ENCODE data around the gene FOXP1. TPM values are rescaled to one million over a fixed set of nuclear protein-coding genes. Genes with fewer than 3 reads are reported as not detected.

Gene FOXP1
- total RNA-seq, 1 experiment from 2014 or later: 31.8 TPM

DNA sequence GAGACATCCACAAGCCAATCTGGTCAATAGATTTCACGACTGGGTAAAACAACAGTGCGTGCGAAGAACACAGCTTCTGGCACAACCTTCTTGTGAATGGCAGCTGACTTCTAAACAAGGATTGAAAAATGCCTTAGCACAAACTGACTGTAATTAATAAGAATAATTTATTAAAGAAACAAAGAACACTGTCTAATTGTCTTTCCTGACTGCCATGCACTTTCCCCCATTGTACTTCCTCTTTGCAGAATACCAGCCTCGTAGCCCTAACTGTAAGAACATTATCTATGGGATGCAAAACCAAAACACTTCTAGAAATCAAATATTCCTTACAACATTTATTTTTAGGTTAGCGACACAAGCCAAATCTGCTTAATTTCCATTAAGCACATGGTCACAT lies 6.5 kb downstream of the FOXP1 start:
- DNase-seq (ENCODE audit: low read depth): no peak
- in situ Hi-C loops (cut with HindIII; ENCODE audit: low pct_unique_long_range_greater_than_20kb, low sequenced_read_pairs): loop anchor here (25.0 kb wide), 1 partner anchor 465 kb away; no protein-coding TSS in a partner anchor

DNA sequence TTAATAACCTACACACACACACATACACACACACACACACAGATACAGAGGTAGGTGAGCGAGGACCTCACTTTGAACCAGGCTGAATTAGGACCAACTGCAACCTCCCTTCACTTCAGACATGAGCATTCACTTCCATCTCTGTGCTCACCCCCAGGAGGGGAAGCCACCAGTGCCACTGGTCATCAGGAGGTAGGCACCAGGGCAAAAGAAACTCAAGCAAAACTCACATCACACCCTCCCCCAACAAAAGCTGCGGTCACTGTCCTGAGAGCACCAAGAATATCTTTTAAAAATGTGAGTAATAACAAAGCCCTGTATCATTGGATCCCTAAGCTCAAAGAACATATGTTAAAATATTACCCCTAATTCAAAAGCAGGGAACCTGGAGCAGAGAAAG lies 8.1 kb downstream of the FOXP1 start:
- in situ Hi-C loops (cut with HindIII; ENCODE audit: low pct_unique_long_range_greater_than_20kb, low sequenced_read_pairs): loop anchor here (25.0 kb wide), 1 partner anchor 463 kb away; no protein-coding TSS in a partner anchor
- no peak for DNase-seq (ENCODE audit: low read depth)

DNA sequence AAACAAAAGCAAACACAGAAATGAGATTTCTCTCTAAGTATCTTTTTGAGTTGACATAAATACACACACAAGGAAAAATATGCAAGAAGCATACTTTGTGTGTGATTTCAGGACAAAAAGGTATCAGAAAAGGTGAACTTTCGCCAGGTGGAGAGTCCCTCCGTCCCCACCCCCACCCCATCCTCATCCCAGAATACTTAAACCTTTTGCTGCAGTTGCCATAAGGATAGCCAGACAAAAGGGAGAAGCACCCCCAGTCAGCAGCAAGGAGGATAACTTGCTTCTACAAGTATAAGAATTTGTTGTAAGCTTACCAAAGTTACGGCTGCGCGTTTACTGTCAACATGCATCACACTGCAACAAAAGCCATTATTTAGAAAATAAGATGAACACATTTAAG lies 10.3 kb downstream of the FOXP1 start:
- no peak for DNase-seq (ENCODE audit: low read depth)
- in situ Hi-C loops (cut with HindIII; ENCODE audit: low pct_unique_long_range_greater_than_20kb, low sequenced_read_pairs): no loop called here

DNA sequence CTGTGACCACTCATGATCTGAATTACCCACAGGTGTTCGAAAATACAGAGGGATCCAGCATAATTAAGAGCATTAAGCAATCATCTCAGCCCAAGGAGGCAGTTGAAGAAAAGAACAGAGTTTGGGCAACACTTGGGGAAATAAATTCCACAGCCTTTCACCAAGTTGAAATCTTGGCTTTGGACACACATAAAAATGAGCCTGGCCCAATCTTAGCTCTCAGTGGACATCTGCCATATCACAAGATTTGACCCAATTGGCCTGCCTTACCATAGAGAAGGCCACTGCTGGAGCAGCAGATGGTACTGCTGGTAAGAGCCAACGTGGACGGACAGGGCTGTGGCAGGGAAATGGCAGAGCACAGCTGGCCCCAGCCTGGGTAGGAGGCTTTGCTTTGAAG lies 13.0 kb downstream of the FOXP1 start:
- no peak for DNase-seq (ENCODE audit: low read depth)
- in situ Hi-C loops (cut with HindIII; ENCODE audit: low pct_unique_long_range_greater_than_20kb, low sequenced_read_pairs): no loop called here

DNA sequence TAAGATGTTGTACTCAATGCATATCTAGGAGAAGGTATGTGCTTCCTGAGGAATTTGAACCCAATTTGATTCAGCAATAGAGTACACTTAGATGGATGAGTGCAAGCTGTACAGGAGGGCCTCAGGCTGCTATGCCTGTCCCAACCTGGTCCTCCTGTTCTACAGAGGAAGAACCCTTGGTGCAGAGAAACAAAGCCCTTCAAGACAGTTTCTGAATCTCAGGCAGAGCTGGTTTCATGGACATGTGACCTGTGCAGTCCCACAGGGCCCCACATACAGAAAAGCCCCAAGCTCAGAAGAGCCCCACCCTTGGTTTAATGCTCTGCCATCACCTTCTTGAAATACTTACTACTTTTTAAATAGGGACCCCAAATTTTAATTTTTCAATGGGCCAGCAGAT lies 15.3 kb downstream of the FOXP1 start:
- in situ Hi-C loops (cut with HindIII; ENCODE audit: low pct_unique_long_range_greater_than_20kb, low sequenced_read_pairs): no loop called here
- DNase-seq (ENCODE audit: low read depth): no peak

DNA sequence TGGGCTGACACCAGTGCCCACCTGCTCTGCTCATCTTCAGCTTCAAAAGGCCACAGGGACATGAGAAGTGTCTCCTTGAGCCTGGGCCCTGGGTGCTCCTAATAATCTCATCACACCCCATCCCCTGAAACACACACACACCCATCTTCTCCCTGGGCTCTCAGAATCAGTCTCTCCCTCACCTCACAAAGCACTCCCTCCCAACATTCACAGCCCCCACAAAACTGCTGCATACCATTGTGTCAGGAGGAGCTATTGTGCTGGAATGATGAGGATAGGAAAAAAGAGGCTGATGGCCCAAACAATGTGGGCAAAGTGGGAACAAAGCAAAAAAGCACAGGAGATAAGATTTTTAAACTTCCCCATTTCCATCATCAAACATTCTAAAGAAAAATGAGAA lies 16.8 kb downstream of the FOXP1 start:
- DNase-seq (ENCODE audit: low read depth): no peak
- in situ Hi-C loops (cut with HindIII; ENCODE audit: low pct_unique_long_range_greater_than_20kb, low sequenced_read_pairs): no loop called here

DNA sequence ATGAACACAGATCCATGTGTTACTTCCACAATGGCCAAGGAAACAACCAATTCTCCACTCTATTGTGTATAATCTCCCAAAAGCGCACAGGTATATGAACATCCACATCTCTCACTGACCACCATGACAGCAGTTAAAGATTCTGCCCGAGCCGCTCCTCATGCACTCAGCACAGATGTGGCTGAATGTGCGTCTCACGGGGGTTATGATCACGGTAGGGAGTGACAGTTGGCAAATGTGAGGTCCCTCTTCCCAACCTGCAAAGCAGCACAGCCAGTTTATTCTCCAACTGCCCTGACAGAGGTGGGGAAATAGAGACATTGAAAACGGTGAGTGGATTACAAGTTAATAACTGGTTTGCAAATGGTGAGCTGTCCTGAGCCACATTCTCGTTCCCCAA lies 17.6 kb downstream of the FOXP1 start:
- in situ Hi-C loops (cut with HindIII; ENCODE audit: low pct_unique_long_range_greater_than_20kb, low sequenced_read_pairs): no loop called here
- DNase-seq (ENCODE audit: low read depth): no peak

DNA sequence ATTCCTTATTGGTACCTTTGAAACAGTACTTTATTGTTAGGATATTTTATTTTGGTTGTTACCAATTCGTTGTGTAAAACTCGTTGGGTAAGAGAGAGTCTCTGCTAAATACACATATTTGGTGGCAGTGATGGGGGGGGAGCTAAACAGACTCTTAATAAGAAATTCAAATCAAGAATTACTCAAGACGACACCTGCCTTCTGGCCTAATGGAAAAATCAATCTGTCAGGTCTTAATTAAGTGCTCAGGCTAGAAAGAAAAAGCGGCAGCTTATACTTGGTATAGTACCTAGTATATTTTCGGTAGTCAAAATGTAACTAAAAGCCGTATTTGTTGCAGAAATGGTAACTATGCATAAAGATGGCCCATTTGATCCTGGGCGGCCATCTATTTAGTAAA lies 18.2 kb downstream of the FOXP1 start:
- in situ Hi-C loops (cut with HindIII; ENCODE audit: low pct_unique_long_range_greater_than_20kb, low sequenced_read_pairs): no loop called here
- no peak for DNase-seq (ENCODE audit: low read depth)

DNA sequence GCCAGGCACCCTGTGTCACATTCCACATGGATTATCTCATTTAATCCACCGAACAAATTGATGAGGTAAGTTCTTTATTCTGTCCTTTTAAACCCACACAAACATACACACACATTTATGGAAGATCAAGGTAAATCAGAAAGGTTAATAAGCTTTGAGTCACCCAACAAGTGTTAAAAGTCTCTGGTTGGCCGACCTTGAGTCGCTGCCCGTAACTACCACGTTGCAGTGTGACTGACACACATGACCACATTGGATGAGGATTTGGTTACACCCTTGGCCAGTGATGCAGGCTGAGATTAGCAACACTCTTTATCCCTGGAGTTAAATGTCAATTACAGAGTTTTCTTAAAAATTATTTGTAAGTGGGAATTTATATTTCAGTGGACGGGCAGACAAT lies 19.2 kb downstream of the FOXP1 start:
- DNase-seq (ENCODE audit: low read depth): peak; percentile 14
- in situ Hi-C loops (cut with HindIII; ENCODE audit: low pct_unique_long_range_greater_than_20kb, low sequenced_read_pairs): no loop called here

DNA sequence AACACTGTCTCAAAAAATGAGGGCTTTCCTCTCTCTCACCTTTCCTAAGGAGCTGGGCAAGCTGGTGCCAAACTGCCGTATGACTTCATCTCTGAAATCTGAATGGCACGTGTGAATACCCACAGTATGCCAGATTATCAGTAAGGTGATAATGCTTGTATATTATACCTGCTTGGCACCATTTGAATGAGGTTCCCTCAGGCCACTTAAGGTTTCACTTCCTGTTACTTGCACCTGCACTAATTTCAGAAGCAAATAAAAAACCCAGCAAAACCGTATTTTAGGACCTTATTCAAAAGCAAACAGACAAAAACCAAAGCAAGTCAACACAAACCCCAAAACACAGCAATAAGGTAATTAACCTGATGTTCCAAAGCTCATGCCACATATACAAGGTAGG lies 19.7 kb downstream of the FOXP1 start:
- DNase-seq (ENCODE audit: low read depth): no peak
- in situ Hi-C loops (cut with HindIII; ENCODE audit: low pct_unique_long_range_greater_than_20kb, low sequenced_read_pairs): no loop called here

DNA sequence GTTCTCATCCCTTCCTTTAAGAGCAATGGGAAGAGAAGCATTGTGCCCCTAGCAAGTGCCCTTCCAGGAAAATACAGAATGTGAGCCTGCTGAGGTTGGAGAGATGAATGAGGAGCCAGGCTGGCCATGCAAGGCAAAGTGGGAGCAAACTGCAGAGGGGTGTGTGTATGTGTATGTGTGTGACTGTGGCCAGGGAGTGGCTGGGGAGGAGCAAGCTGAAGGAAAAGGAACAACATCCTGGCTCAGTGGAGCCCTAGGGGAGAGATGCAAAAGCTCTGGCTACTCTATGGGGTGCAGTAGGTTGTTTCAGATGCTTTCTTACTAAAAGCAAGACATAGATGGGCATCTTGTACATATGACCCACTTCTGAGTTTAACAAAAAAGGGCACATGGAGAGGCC lies 20.6 kb downstream of the FOXP1 start:
- no peak for DNase-seq (ENCODE audit: low read depth)
- in situ Hi-C loops (cut with HindIII; ENCODE audit: low pct_unique_long_range_greater_than_20kb, low sequenced_read_pairs): no loop called here

DNA sequence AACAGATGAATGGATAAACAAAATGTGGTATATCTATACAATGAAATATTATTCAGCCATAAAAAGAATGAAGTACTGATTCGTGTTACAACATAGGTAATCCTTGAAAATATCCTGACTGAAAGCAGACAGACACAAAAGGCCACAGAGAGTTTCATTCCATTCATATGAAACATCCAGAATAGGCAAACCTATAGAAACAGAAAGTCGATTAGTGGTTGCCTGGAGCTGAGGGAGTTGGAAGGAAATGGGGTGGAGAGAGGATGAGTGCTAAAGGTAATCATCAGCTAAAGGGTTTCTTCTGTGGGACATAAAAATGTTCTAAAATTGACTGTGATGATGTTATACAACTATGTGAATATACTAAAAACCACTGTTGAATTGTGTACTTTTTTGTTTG lies 22.9 kb downstream of the FOXP1 start:
- in situ Hi-C loops (cut with HindIII; ENCODE audit: low pct_unique_long_range_greater_than_20kb, low sequenced_read_pairs): no loop called here
- no peak for DNase-seq (ENCODE audit: low read depth)

DNA sequence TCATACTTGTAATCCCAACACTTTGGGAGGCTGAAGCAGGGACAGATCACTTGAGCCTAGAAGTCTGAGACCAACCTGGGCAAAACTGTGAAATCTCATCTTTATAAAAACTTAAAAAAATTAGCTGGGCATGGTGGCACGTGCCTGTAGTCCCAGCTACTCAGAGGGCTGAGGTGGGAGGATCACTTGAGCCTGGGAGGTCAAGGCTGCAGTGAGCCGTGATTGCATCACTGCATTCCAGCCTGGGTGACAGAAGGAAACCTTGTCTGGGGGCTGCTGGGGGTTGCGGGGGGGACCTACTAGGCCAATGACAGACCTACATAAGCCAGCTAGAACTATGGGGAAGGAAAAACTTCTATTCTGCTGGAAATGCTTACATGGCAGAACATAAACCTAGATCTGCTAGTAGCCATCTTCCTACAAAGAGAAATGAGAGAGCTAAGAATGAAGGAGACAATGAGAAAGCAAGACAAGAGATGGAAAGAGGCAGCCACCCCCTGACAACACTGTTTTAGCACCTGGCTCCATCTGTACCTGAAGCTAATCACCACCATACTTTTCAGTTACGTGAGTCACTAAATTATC lies 23.9 kb downstream of the FOXP1 start:
- DNase-seq (ENCODE audit: low read depth): no peak
- in situ Hi-C loops (cut with HindIII; ENCODE audit: low pct_unique_long_range_greater_than_20kb, low sequenced_read_pairs): no loop called here

DNA sequence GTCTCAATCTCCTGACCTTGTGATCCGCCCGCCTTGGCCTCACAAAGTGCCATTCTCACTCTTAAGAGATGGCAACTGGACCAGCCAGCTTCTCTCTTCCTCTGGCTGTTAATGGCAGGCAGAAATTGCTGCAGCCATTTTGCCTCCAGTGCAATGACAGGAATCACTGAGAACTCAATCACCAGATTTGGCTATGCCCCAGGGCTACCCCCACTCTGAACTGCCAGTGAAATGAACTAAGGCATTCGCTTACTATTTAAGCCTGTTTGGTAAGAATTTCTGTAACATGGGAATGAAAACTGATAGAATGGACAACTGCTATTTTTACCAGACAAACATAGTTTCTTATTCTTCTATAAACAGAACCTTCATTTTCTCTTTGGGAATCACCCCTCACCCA lies 24.5 kb downstream of the FOXP1 start:
- in situ Hi-C loops (cut with HindIII; ENCODE audit: low pct_unique_long_range_greater_than_20kb, low sequenced_read_pairs): no loop called here
- DNase-seq (ENCODE audit: low read depth): no peak

DNA sequence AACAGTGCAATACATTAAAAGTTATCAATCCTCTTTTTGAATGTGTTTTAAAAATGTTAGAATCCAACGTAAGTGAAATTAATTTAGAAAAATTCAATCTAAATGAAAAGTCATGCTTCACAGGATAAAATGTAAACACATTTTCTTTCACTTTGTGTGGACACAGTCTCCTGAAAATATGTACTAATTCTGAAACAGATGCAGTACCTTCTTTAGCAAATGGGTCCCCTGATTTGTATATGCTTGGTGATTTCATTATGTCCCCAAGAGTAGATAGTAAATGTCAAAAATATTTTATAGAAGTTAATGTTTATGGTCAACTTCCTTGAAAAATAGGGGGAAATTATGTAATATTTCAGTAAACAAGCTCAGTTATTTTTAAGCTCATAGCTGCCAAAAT lies 28.9 kb downstream of the FOXP1 start:
- in situ Hi-C loops (cut with HindIII; ENCODE audit: low pct_unique_long_range_greater_than_20kb, low sequenced_read_pairs): no loop called here
- no peak for DNase-seq (ENCODE audit: low read depth)

DNA sequence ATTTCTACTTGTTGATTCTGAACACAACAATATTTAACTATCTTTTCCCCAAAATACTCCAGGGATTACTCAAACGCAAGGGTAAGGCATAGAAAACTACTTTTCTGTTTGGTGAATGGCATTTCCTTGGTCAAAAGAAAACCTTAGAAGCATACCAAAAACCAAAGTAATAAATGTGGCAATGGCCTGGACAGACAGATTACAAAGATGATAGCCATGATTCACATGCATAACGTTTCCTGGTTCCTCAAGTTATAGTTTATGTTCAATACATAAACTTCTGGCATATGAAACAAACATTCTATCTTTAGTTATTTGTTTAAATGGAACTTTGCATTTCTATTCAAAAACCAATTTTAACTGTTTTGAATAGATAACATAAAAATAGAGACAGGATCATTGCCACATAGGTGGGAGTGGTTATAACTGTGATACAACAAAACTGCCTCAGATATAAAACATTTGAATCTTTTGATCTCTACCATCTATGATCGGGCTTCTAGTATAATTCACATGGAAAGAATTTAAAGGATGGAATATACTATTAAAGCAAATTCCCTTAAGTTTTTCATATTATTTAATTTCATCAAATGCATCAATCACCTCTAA lies 32.1 kb downstream of the FOXP1 start:
- in situ Hi-C loops (cut with HindIII; ENCODE audit: low pct_unique_long_range_greater_than_20kb, low sequenced_read_pairs): no loop called here
- no peak for DNase-seq (ENCODE audit: low read depth)

DNA sequence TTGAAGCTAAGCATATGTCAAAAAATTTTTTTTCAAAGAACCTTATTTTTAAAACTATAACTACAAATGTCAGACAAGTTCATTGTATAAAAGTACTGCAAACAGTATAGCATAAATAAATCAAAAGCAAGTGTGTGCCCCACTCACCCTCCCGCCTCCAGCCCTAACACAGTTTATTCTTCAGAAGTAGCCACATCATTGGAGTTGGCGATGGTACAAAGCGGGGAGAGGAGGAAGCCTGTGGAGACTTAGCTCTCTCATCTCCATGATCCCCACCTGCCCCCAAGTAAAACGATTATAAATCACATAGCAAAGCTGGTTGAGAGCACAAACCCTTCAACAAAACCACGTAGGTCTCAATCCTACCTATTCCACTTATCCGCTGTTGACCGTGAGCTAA lies 33.6 kb downstream of the FOXP1 start:
- no peak for DNase-seq (ENCODE audit: low read depth)
- in situ Hi-C loops (cut with HindIII; ENCODE audit: low pct_unique_long_range_greater_than_20kb, low sequenced_read_pairs): no loop called here

DNA sequence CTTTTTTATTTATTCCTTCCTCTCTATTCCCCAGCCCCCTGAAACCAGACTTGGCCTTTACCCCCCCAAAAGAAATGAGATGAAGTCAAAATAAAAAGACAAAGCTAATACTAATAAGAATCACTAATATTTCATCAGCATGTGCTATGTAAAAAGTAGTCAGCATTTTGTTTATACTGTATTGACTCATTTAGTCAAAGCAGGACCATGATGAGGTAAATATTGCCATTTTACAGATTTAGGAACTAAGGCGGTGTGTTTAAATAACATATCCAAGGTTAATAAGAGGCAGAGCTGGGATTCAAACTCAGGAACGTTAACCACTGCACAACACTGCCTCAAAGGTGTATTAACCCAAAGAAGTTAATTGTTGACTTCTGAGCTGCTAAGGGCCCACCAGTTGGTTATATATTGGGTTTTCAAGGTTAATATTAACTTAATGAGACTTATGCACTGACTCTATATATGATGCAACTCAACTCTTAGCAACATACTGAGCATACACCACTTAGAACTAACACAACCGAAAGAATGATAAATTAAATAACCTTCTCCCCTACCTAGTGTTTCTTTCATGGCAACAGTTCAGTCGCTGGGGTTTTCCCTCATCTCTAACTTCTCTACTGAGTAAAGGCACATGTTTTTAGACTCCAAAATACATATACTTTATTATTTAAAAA lies 34.7 kb downstream of the FOXP1 start:
- in situ Hi-C loops (cut with HindIII; ENCODE audit: low pct_unique_long_range_greater_than_20kb, low sequenced_read_pairs): no loop called here
- DNase-seq (ENCODE audit: low read depth): peak; percentile 65

DNA sequence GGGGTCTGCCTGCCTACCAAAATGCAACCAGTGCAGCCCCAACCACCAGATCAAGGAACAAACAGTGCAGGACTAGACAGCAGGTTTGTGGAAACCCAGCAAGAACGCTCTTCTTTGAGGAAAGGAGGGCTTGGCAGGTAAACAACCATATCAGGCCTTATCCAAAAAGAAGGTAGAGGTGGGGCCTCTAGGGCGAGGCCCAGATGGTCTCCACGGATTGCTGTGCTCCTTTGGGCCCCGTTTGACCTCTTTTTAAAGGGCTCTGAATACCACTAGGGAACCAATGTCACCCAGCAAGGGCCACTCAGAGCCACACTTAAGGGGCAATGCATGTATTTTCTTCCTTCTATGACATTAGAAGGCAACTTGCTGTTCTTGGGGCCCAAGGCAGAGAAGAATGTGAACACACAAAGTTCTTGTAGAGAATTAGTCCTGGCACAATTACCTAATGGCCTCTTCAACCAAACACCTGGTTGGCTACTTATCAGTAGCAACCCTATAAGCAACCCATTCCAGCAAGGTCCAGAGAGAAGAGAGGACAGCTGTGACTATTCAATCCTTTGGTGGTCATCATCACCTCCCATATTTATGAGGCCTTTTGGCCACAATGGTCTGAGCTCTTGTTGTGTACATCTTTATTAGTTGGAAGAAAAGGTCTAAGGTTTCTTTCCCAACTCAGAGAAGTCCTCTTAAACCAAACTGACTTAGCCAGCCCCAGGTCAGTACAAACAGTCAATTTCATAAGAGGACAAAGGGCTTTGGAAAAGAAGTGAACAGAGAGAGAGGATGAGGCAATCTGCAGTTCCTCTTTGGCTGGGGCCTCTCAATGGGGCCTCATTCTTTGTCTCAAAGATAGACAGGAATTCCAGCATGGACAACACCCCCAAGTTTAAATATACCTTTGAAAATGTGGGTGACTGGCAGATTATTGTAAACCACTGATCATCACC lies 36.0 kb downstream of the FOXP1 start:
- DNase-seq (ENCODE audit: low read depth): no peak
- in situ Hi-C loops (cut with HindIII; ENCODE audit: low pct_unique_long_range_greater_than_20kb, low sequenced_read_pairs): no loop called here
